IMR-90 (cell line): ENCODE data around the gene GPATCH8. TPM values are rescaled to one million over a fixed set of nuclear protein-coding genes. Genes with fewer than 3 reads are reported as not detected.

Experiments used
- ATAC-seq: fragments of 200-7000 bp; cut with Tn5 transposase; 2 replicates; pipeline ENCODE4 v1.9.1; 2020; ENCODE audit warnings: low read depth, mild to moderate bottlenecking, moderate library complexity
- BruUV-seq: library from RNA; stranded (reverse); fragments of 400-500 nt; replicated peaks from 2 replicates; lab custom pipeline; 2021; lab: Mats Ljungman, UMichigan
- CTCF ChIA-PET: fragments of 300-600 bp; formaldehyde crosslinking; extraction: SDS; loops from one replicate; lab custom pipeline; 2021; ENCODE audit warnings: antibody characterized with exemption; lab: Yijun Ruan, JAX
- POLR2A ChIA-PET: fragments of 300-600 bp; sonication (Branson Sonifier 250); formaldehyde crosslinking; loops from one replicate; lab custom pipeline; 2022; ENCODE audit warnings: antibody characterized with exemption; ENCODE audit not compliant: unreplicated experiment; lab: Charles Lee
- DNase-seq: peaks from one replicate; pipeline ENCODE4 v3.0.0; 2013
- H2AFZ ChIP-seq: replicated peaks from 2 replicates; pipeline ENCODE3; 2013; ENCODE audit warnings: low read length, mild to moderate bottlenecking; ENCODE audit not compliant: poor library complexity
- H2AK5ac ChIP-seq: 2 replicates; pipeline ENCODE4 v1.6.1; 2013; ENCODE audit warnings: low read depth, low read length, inconsistent platforms
- H2AK9ac ChIP-seq: replicated peaks from 2 replicates; pipeline ENCODE3; 2013; ENCODE audit warnings: mild to moderate bottlenecking, low read depth, low read length, moderate library complexity; ENCODE audit not compliant: poor library complexity
- H2BK120ac ChIP-seq: 2 replicates; pipeline ENCODE4 v1.6.1; 2013; ENCODE audit warnings: low read depth, low read length, inconsistent platforms
- H2BK15ac ChIP-seq: 3 replicates; pipeline ENCODE4 v1.6.1; 2013; ENCODE audit warnings: low read depth, low read length, inconsistent platforms
- H2BK20ac ChIP-seq: 2 replicates; pipeline ENCODE4 v1.6.1; 2013; ENCODE audit warnings: low read depth, mild to moderate bottlenecking, inconsistent platforms, low read length, moderate library complexity
- H2BK5ac ChIP-seq: 2 replicates; pipeline ENCODE4 v1.6.1; 2013; ENCODE audit warnings: mild to moderate bottlenecking, low read depth, low read length, inconsistent platforms; ENCODE audit not compliant: poor library complexity, severe bottlenecking
- H3K14ac ChIP-seq: replicated peaks from 2 replicates; pipeline ENCODE4 v1.6.1; 2013; ENCODE audit warnings: low read depth, low read length, inconsistent platforms
- H3K18ac ChIP-seq: 2 replicates; pipeline ENCODE4 v1.6.1; 2013; ENCODE audit warnings: low read depth, low read length, control low read depth
- H3K23ac ChIP-seq: 2 replicates; pipeline ENCODE4 v1.6.1; 2013; ENCODE audit warnings: low read depth, low read length, inconsistent platforms
- H3K27ac ChIP-seq: 2 replicates; pipeline ENCODE4 v1.5.1; 2013; ENCODE audit warnings: mild to moderate bottlenecking, control low read depth, low read length; ENCODE audit not compliant: insufficient read depth
- H3K27me3 ChIP-seq: 2 replicates; pipeline ENCODE4 v1.6.1; 2013; ENCODE audit warnings: low read length; ENCODE audit not compliant: control insufficient read depth, insufficient read depth
- H3K36me3 ChIP-seq: 2 replicates; pipeline ENCODE4 v1.6.1; 2013; ENCODE audit warnings: low read length, mixed read lengths; ENCODE audit not compliant: control insufficient read depth, insufficient read depth
- H3K4ac ChIP-seq: 2 replicates; pipeline ENCODE4 v1.6.1; 2013; ENCODE audit warnings: low read depth, low read length, inconsistent platforms
- H3K4me1 ChIP-seq: 2 replicates; pipeline ENCODE4 v1.6.1; 2013; ENCODE audit warnings: low read length, mixed read lengths; ENCODE audit not compliant: control insufficient read depth, insufficient read depth
- H3K4me2 ChIP-seq: 2 replicates; pipeline ENCODE4 v1.6.1; 2013; ENCODE audit warnings: low read depth, mild to moderate bottlenecking, control low read depth, low read length, moderate library complexity
- H3K4me3 ChIP-seq: 2 replicates; pipeline ENCODE4 v1.5.1; 2013; ENCODE audit warnings: low read depth, mild to moderate bottlenecking, control low read depth, low read length, moderate library complexity; ENCODE audit not compliant: insufficient read depth
- H3K56ac ChIP-seq: 2 replicates; pipeline ENCODE4 v1.6.1; 2013; ENCODE audit warnings: low read length, inconsistent platforms; ENCODE audit not compliant: insufficient read depth; ENCODE audit errors: extremely low read depth
- H3K79me1 ChIP-seq, 2 experiments: 2 replicates each; pipeline ENCODE4 v1.6.1; 2013; ENCODE audit warnings: low read length in 2 of 2, inconsistent platforms in 1 of 2, low read depth in 1 of 2
- H3K9ac ChIP-seq: 2 replicates; pipeline ENCODE4 v1.6.1; 2013; ENCODE audit warnings: low read depth, low read length, control low read depth
- H3K9me1 ChIP-seq: 2 replicates; pipeline ENCODE4 v1.6.1; 2013; ENCODE audit warnings: low read length, inconsistent platforms; ENCODE audit not compliant: insufficient read depth
- H3K9me3 ChIP-seq: 2 replicates; pipeline ENCODE4 v1.6.1; 2013; ENCODE audit warnings: low read length; ENCODE audit not compliant: control insufficient read depth, insufficient read depth
- H4K20me1 ChIP-seq: 2 replicates; pipeline ENCODE4 v1.6.1; 2013; ENCODE audit warnings: low read length, inconsistent platforms; ENCODE audit not compliant: insufficient read depth
- H4K5ac ChIP-seq: 2 replicates; pipeline ENCODE4 v1.6.1; 2013; ENCODE audit warnings: mild to moderate bottlenecking, low read depth, low read length, control low read depth
- H4K8ac ChIP-seq, 2 experiments: 2 replicates each; pipeline ENCODE4 v1.6.1; 2013; ENCODE audit warnings: low read depth in 2 of 2, low read length in 2 of 2, control low read depth in 1 of 2, inconsistent platforms in 1 of 2
- H4K91ac ChIP-seq: 2 replicates; pipeline ENCODE4 v1.6.1; 2013; ENCODE audit warnings: low read depth, low read length, inconsistent platforms; ENCODE audit not compliant: insufficient read depth
- CEBPB ChIP-seq: IDR thresholded peaks from 2 replicates; pipeline ENCODE4 v1.6.1; 2012; ENCODE audit warnings: low read depth, low read length, improper control_type of control experiment
- CHD1 ChIP-seq: IDR thresholded peaks from 2 replicates; pipeline ENCODE4 v1.6.1; 2012; ENCODE audit warnings: low read depth, low read length, improper control_type of control experiment
- FOS ChIP-seq: fragments of 150-350 bp; IDR thresholded peaks from 2 replicates; pipeline ENCODE4 v1.6.1; 2016; ENCODE audit warnings: low read depth, low read length
- MAFK ChIP-seq: IDR thresholded peaks from 2 replicates; pipeline ENCODE4 v1.6.1; 2012; ENCODE audit warnings: low read depth, low read length, improper control_type of control experiment
- MAZ ChIP-seq: IDR thresholded peaks from 2 replicates; pipeline ENCODE4 v1.6.1; 2012; ENCODE audit warnings: low read depth, mild to moderate bottlenecking, low read length, improper control_type of control experiment, moderate library complexity, borderline replicate concordance
- MXI1 ChIP-seq: IDR thresholded peaks from 2 replicates; pipeline ENCODE4 v1.6.1; 2012; ENCODE audit warnings: low read depth, mild to moderate bottlenecking, low read length, moderate library complexity, borderline replicate concordance
- NFE2L2 ChIP-seq: fragments of 150-350 bp; IDR thresholded peaks from 2 replicates; pipeline ENCODE4 v1.6.1; 2016; ENCODE audit warnings: low read depth, mild to moderate bottlenecking, low read length
- POLR2A ChIP-seq: IDR thresholded peaks from 2 replicates; pipeline ENCODE4 v1.6.1; 2012; ENCODE audit warnings: mild to moderate bottlenecking, low read depth, low read length
- RAD21 ChIP-seq: IDR thresholded peaks from 2 replicates; pipeline ENCODE4 v1.6.1; 2012; ENCODE audit warnings: low read length, improper control_type of control experiment
- RCOR1 ChIP-seq: IDR thresholded peaks from 2 replicates; pipeline ENCODE4 v1.6.1; 2012; ENCODE audit warnings: mild to moderate bottlenecking, low read length, improper control_type of control experiment; ENCODE audit not compliant: insufficient replicate concordance
- SMC3 ChIP-seq: fragments of 150-350 bp; IDR thresholded peaks from 2 replicates; pipeline ENCODE4 v1.6.1; 2016; ENCODE audit warnings: low read depth, mild to moderate bottlenecking, antibody characterized with exemption, low read length, moderate library complexity
- WGBS, 2 experiments: methylation state at CpG; one replicate each; pipeline versions ENCODE4 v1.1.5 to v1.1.7; 2013; ENCODE audit warnings: missing lambda C conversion rate in 2 of 2; ENCODE audit not compliant: insufficient read length in 1 of 2; ENCODE audit errors: extremely low coverage in 2 of 2; 5-methylcytosine and 5-hydroxymethylcytosine counted together
- dilution Hi-C: fragments of 300-500 bp; cut with HindIII; formaldehyde crosslinking; loops from one replicate; pipeline ENCODE4 v1.14.3; 2018; ENCODE audit warnings: low sequenced_read_pairs; ENCODE audit not compliant: unreplicated experiment
- in situ Hi-C: fragments of 300-500 bp; cut with MboI; formaldehyde crosslinking; loops from 3 replicates; pipeline ENCODE4 v1.14.3; 2019; ENCODE audit warnings: low sequenced_read_pairs, inconsistent platforms, mixed read lengths
- intact Hi-C: fragments of 100-400 bp; cut with micrococcal nuclease; formaldehyde crosslinking; loops from 2 replicates; pipeline ENCODE4 v1.10.0; 2022
- polyA plus RNA-seq, 3 experiments: library from polyadenylated mRNA; depleted of rRNA; stranded (reverse); fragments of >200 nt; gene quantifications; 2 replicates each; pipeline ENCODE4 v1.2.3, GENCODE V29; 2012; ENCODE audit warnings: low replicate concordance in 1 of 3
- total RNA-seq: library from RNA; depleted of rRNA; stranded (reverse); fragments of >200 nt; gene quantifications from 2 replicates; pipeline ENCODE4 v1.2.3, GENCODE V29; 2012
- TF ChIP-seq, protein P1 (sequence below): fragments of 150-350 bp; IDR thresholded peaks from 2 replicates; pipeline ENCODE4 v1.6.1; 2017; ENCODE audit warnings: mild to moderate bottlenecking, antibody characterized with exemption, low read length, low read depth

Gene GPATCH8
- total and polyA plus RNA-seq, 2 of the 4 experiments (the other 2 are of a cell fraction), result 8.8 to 13.2 TPM

GRCh38 chr17:44467108-44467507 lies 36.1 kb downstream of the GPATCH8 start:
- no peaks in the 10 kb centered on the region for H3K9me3 ChIP-seq
- ChIA-PET POLR2A (no interaction called here), CTCF (no interaction called here)
- no peak overlapping the region for H3K14ac ChIP-seq
- peaks cover 5% of the 10 kb centered on the region for H3K4me1 ChIP-seq
- H4K20me1 ChIP-seq, result peaks cover 39% of the 10 kb centered on the region
- DNase-seq (no peak), ATAC-seq (no peak)
- H3K4me3 ChIP-seq, result no peak overlapping the region
- H3K4me2 ChIP-seq, result peak overlapping the region; percentile 63
- in situ Hi-C loops (no loop called here), dilution Hi-C loops (no loop called here), intact Hi-C loops (no loop called here)
- H3K27ac ChIP-seq, result no peak overlapping the region
- H3K79me1 ChIP-seq, result peaks cover 31 to 59% of the 10 kb centered on the region in 2 experiments; a peak in 3 of 4 replicates
- TF ChIP-seq POLR2A (no peak), MAFK (no peak), FOS (no peak), CEBPB (no peak), RAD21 (no peak), MAZ (no peak), NFE2L2 (no peak), SMC3 (no peak), RCOR1 (no peak), MXI1 (no peak), CHD1 (no peak)
- TF ChIP-seq, protein P1, sequence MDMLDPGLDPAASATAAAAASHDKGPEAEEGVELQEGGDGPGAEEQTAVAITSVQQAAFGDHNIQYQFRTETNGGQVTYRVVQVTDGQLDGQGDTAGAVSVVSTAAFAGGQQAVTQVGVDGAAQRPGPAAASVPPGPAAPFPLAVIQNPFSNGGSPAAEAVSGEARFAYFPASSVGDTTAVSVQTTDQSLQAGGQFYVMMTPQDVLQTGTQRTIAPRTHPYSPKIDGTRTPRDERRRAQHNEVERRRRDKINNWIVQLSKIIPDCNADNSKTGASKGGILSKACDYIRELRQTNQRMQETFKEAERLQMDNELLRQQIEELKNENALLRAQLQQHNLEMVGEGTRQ, result no peak
- WGBS, 2 experiments, result no CpG with 5 or more reads among the region's 3 CpGs
- no peak overlapping the region for H3K18ac ChIP-seq
- H2BK120ac ChIP-seq, result no peak overlapping the region
- H3K56ac ChIP-seq, result no peak overlapping the region
- 0 out of 2 replicates have a peak, but pooled peaks cover 3% of the 10 kb centered on the region for H3K9me1 ChIP-seq
- no peak overlapping the region for H3K23ac ChIP-seq
- no peak overlapping the region for H4K91ac ChIP-seq
- no peak overlapping the region for H2AK9ac ChIP-seq
- no peak overlapping the region for H2BK5ac ChIP-seq
- no peak overlapping the region for H2BK20ac ChIP-seq
- H3K4ac ChIP-seq, result no peak overlapping the region
- no TSS peak for BruUV-seq
- H2BK15ac ChIP-seq, result no peak overlapping the region
- H3K36me3 ChIP-seq, result peaks cover 6% of the 10 kb centered on the region
- no peak overlapping the region for H4K5ac ChIP-seq
- H4K8ac ChIP-seq, result no peak overlapping the region
- H2AFZ ChIP-seq, result no peak overlapping the region
- H2AK5ac ChIP-seq, result no peak overlapping the region
- H3K9ac ChIP-seq, result no peak overlapping the region
- no peaks in the 10 kb centered on the region for H3K27me3 ChIP-seq
